Fibroblast of skin of scalp (primary cell): ENCODE results near the gene SMAD9.

ENCODE experiments used
- DNase-seq: peaks from one replicate; pipeline ENCODE4 v3.0.0-alpha.2; 2013

Gene SMAD9

DNA sequence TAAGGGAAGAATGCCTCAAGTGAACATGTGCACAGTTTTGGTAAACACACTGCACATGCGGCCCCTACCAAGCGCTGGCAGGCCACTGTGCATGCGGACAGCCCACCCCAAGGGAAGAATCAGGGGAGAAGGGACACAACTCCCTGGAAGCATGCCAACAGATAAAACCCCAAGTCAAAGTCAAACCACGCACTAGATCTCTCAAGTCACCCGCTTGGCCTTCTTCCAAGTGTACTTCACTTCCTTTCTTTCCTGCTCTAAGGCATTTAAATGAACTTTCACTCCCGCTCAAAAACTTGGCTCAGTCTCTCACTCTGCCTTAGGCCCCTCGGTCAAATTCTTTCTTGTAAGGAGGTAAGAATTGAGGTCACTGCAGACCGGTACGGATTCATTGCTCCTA is 105.6 kb downstream of the SMAD9 start:
- no peak for DNase-seq

DNA sequence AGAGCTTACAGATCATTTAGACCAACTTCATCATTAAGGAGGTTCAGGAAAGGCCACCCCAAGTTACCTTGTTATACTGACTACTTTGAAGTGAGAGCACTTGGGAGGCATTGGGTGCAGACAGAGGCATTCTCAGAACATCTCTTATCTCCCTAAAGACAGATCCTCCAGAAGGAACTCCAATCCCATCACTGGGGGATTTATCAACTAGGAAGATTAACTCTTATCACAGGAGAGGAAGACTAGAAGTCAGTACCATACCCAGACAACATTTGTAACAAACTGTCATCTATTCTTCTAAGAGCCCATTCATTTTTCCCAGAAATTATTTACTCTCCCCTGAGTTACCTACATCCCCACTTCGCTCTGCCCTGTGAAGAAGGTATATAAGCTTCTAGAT is 106.8 kb downstream of the SMAD9 start:
- DNase-seq: no peak

DNA sequence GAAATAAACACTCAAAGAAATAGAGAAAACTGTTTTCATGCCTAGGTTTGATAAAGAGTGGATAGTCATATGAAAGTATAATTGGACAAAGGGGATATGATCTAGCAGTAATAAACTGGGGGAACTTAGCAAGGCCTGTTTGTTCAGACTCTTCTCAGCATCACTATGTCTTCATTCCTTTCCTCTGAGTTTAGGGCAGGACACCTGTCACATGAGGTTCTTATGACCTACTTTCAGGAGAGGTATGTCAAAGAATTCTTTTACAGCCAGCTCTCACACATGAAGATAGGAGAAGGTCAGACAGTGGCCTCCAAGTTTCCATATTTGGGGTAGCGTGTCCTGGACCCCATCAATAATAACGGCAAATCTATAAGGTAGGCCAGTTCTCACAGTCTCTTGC is 112.4 kb downstream of the SMAD9 start:
- no peak for DNase-seq

DNA sequence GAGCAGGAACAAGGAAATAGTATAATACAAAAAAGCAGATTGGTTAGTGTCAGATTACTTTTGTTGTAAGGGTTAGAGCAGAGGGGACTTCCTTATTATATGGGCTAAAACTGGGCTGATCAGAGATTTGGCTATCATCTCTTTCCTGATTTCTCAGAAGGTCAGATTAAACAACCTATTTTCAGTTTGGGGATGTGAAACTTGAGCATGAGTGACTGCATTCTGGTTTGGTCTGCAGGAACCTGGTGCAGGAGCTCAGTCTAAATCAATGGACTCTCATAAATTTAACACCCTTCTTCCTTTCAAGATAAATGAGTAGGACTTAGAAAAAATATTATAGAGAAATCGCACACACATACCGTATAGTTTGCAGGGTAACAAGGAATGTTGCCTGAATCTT is 113.9 kb downstream of the SMAD9 start:
- no peak for DNase-seq

DNA sequence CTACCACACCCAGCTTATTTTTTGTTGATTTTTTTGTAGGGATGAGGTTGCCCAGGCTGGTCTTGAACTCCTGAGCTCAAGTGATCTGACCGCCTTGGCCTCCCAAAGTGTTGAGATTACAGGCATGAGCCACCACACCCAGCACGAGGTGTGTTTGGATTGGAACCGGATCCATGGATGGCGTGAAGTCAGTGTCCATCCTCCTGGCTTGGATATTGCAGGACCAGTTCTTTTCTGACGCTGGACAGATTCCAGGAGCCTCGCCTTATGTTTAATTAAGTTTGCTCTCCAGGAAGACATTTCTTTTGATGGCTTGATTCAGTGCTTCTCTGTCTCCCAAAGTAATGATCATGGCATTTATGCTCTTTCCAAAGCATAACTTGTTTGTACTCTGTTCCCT is 115.5 kb downstream of the SMAD9 start:
- no peak for DNase-seq

DNA sequence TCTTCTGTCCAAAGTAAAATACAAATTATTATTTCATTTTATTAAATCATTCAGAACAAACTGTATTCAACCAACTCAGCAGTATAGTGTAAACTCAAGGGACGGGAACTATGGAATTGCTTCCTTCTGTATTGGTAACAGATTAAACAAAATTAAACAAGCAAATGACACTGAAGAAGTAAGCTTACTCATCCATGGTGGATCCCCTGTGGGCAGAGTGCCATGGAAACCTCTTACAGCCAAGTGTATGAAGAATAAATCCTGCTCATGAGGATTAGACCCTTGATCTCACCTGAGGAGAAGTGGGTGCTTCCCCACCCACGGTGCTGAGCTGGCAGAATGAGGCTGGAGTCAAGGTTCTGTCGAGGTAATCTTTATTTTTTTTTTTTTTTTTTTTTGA is 119.0 kb downstream of the SMAD9 start:
- no peak for DNase-seq

DNA sequence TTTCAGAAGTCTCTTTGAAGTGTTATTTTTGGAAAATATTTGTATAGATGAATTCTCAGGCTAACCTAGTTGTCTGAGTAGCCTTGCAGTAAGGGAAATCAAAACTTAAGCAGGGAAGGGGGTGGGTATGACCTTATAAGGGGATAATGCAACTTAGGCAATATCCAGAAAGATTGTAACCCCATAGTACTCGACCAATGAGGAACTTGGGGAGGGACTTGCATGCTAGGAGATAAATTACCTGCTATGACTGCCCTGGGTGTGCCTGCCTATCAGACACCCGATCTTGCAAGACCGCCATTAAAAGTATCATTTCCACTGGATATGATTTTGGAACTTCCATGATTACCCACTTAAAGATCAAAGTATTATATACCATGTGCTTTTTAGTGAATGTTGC is 124.0 kb downstream of the SMAD9 start:
- DNase-seq: no peak

DNA sequence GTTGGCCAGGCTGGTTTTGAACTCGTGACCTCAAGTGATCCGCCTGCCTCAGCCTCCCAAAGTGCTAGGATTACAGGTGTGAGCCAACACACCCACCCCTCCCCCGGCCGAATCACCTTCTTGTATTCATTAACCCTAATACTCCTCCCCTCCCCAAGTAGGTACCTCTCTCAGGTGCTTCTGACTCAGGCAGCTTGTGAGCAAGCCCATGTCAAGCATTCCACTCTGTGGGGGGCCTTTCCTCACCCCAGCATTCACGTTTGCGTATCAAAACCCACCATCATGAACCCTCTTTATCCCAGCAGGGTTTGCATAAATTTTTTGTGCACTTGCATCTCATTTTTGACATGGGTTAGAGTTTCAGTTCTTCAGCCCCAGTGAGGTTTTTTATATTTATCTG is 124.6 kb downstream of the SMAD9 start:
- no peak for DNase-seq
